ENCODE results near the gene FMR1.

Gene FMR1

GRCh38 chrX:147916375-147916968, 4.8 kb downstream of the FMR1 start:
- no peak for ATAC-seq

- peak; percentile 86 to 96 for ATAC-seq
Observed at GRCh38 chrX:147917700-147918695, 6.3 kb downstream of the FMR1 start.

GRCh38 chrX:147920161-147920666, 8.5 kb downstream of the FMR1 start:
- ATAC-seq, result no peak

- ATAC-seq, result no peak
Observed at GRCh38 chrX:147923605-147924004, 11.9 kb downstream of the FMR1 start.

- ATAC-seq, result no peak
Observed at GRCh38 chrX:147927256-147927655, 15.5 kb downstream of the FMR1 start.

GRCh38 chrX:147933815-147934214, 22.1 kb downstream of the FMR1 start:
- ATAC-seq, result no peak

- no peak for ATAC-seq
Observed at GRCh38 chrX:147935156-147935758, 23.5 kb downstream of the FMR1 start.

- no peak for ATAC-seq
Observed at GRCh38 chrX:147945286-147945685, 33.6 kb downstream of the FMR1 start.

- ATAC-seq, result no peak
Observed at GRCh38 chrX:147948531-147948930, 36.8 kb downstream of the FMR1 start.

- no peak for ATAC-seq
Observed at GRCh38 chrX:147950352-147950751, 38.6 kb downstream of the FMR1 start.

GRCh38 chrX:147953976-147954375, 42.3 kb downstream of the FMR1 start:
- ATAC-seq, result no peak

- no peak for ATAC-seq
Observed at GRCh38 chrX:147957291-147957690, 45.6 kb downstream of the FMR1 start.

GRCh38 chrX:147958291-147958690, 46.6 kb downstream of the FMR1 start:
- no peak for ATAC-seq

GRCh38 chrX:147960722-147961121, 49.0 kb downstream of the FMR1 start:
- no peak for ATAC-seq

GRCh38 chrX:147962476-147962875, 50.8 kb downstream of the FMR1 start:
- no peak for ATAC-seq

GRCh38 chrX:147978931-147979330, 67.2 kb downstream of the FMR1 start:
- no peak for ATAC-seq

GRCh38 chrX:147981038-147981752, 69.5 kb downstream of the FMR1 start, which contains the start of gene FMR1NB:
Gene FMR1NB (plus strand): TSS chrX:147981337. CDS start chrX:147981403, 66 bp downstream.
- ATAC-seq, result no peak

All from activated CD4-positive, CD25-positive, alpha-beta regulatory T cell treated with anti-CD3 and anti-CD28 coated beads, Interleukin-2, amount 50 U/mL, for 24 hours (primary cell).